ENCODE results near the gene COL8A2.
A peak's percentile ranks its signal among the peaks of the same experiment; 100 is the strongest.
"Not testable (repeated sequence)": the region's sequence is repeated elsewhere in the genome, so short reads cannot be mapped to it uniquely, and the experiment has no call there.

COL8A2 gene

GRCh38 chr1:36125129-36125991 is at the start of gene COL8A2:
Gene COL8A2, minus strand, starts transcription at chr1:36125222. Its CDS starts 24,980 bp downstream, at chr1:36100242.
- peak; percentile 70 for DNase-seq (ENCODE audit: low spot score)

GRCh38 chr1:36174713-36175112 is 49.7 kb upstream of the COL8A2 start:
- no peak for DNase-seq (ENCODE audit: low spot score)

- no peak for DNase-seq (ENCODE audit: low spot score)
Measured at GRCh38 chr1:36172983-36173382, 48.0 kb upstream of the COL8A2 start.

GRCh38 chr1:36172017-36172747 is 47.2 kb upstream of the COL8A2 start:
- DNase-seq (ENCODE audit: low spot score) = no peak

- no peak for DNase-seq (ENCODE audit: low spot score)
Measured at GRCh38 chr1:36170643-36171412, 45.8 kb upstream of the COL8A2 start.

- no peak for DNase-seq (ENCODE audit: low spot score)
Measured at GRCh38 chr1:36168514-36168913, 43.5 kb upstream of the COL8A2 start.

GRCh38 chr1:36166938-36167905 is 42.2 kb upstream of the COL8A2 start:
- no peak for DNase-seq (ENCODE audit: low spot score)

- DNase-seq (ENCODE audit: low spot score) = no peak
Measured at GRCh38 chr1:36166136-36166535, 41.1 kb upstream of the COL8A2 start.

- no peak for DNase-seq (ENCODE audit: low spot score)
Measured at GRCh38 chr1:36165145-36165544, 40.1 kb upstream of the COL8A2 start.

- DNase-seq (ENCODE audit: low spot score) = no peak
Measured at GRCh38 chr1:36164361-36164760, 39.3 kb upstream of the COL8A2 start.

GRCh38 chr1:36163426-36163825 is 38.4 kb upstream of the COL8A2 start:
- DNase-seq (ENCODE audit: low spot score) = no peak

- no peak for DNase-seq (ENCODE audit: low spot score)
Measured at GRCh38 chr1:36162680-36163239, 37.7 kb upstream of the COL8A2 start.

- no peak for DNase-seq (ENCODE audit: low spot score)
Measured at GRCh38 chr1:36161641-36162531, 36.9 kb upstream of the COL8A2 start.

- DNase-seq (ENCODE audit: low spot score) = peak; percentile 70
Measured at GRCh38 chr1:36160949-36161485, 36.0 kb upstream of the COL8A2 start.

GRCh38 chr1:36160388-36160948 is 35.4 kb upstream of the COL8A2 start:
- no peak for DNase-seq (ENCODE audit: low spot score)

- DNase-seq (ENCODE audit: low spot score) = no peak
Measured at GRCh38 chr1:36159614-36160387, 34.8 kb upstream of the COL8A2 start.

- not testable (repeated sequence) for DNase-seq (ENCODE audit: low spot score)
Measured at GRCh38 chr1:36158827-36159252, 33.8 kb upstream of the COL8A2 start.
